Stimulated activated effector memory CD8-positive, alpha-beta T cell treated with anti-CD3 and anti-CD28 coated beads, Interleukin-12 subunit alpha, Interleukin-12 subunit beta, amount 100 ng/mL, for 72 hours (primary cell): ENCODE data around the gene MED31.
A peak's percentile ranks its signal among the peaks of the same experiment; 100 is the strongest.

Experiments
- ATAC-seq: fragments of 150-1000 bp; cut with Tn5 transposase; 2 replicates; pipeline ENCODE4 v1.10.0; 2021
- DNase-seq, 2 donors: peaks; one replicate each; pipeline ENCODE4 v3.0.0; 2021 to 2022; ENCODE audit warnings: low spot score in 2 of 2
- H3K27ac Mint-ChIP-seq: one replicate; pipeline ENCODE4 v1.8.0; 2022; ENCODE audit warnings: mild to moderate bottlenecking, mixed read lengths
- H3K36me3 Mint-ChIP-seq: one replicate; pipeline ENCODE4 v1.8.0; 2022; ENCODE audit warnings: mild to moderate bottlenecking, mixed read lengths
- H3K4me1 Mint-ChIP-seq: one replicate; pipeline ENCODE4 v1.8.0; 2022; ENCODE audit warnings: mixed read lengths
- H3K4me3 Mint-ChIP-seq: one replicate; pipeline ENCODE4 v1.8.0; 2022; ENCODE audit warnings: mild to moderate bottlenecking, mixed read lengths
- H3K9me3 Mint-ChIP-seq: one replicate; pipeline ENCODE4 v1.8.0; 2022; ENCODE audit warnings: mixed read lengths

The MED31 gene

DNA sequence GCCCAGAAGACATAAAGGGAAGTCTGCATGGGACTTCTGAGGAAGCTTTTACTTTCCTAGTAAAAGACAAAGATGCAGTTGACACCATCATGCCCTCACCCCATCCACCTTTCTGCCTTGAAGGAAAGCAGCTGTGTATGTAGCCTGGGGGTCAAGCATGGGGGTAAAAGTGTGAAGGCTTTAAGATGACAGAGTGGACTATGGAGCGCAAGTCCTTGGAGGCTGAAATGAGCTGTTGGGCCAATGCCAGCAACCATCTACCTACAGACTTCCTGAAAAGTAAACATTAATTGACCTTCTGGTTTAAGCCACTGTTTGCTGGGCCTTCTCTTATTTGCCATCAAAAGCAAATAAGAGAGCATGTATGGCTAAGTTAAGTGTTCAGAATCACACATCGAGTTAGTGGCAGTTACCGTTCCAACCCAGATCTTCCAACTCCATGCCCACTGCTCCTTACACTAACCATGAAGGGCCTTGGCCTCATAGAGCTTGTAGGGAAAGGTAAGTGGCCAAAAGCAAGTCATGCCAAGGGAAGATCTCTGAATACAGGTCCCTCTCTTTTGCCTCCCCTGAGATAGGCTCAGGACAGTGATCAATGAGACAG is 31.8 kb upstream of the MED31 start:
- no peak overlapping the region for H3K27ac Mint-ChIP-seq
- no peak overlapping the region for H3K4me3 Mint-ChIP-seq
- DNase-seq (no peak), ATAC-seq (no peak)
- H3K9me3 Mint-ChIP-seq, result no peaks in the 10 kb centered on the region
- no peaks in the 10 kb centered on the region for H3K36me3 Mint-ChIP-seq
- H3K4me1 Mint-ChIP-seq, result peaks cover 7% of the 10 kb centered on the region

DNA sequence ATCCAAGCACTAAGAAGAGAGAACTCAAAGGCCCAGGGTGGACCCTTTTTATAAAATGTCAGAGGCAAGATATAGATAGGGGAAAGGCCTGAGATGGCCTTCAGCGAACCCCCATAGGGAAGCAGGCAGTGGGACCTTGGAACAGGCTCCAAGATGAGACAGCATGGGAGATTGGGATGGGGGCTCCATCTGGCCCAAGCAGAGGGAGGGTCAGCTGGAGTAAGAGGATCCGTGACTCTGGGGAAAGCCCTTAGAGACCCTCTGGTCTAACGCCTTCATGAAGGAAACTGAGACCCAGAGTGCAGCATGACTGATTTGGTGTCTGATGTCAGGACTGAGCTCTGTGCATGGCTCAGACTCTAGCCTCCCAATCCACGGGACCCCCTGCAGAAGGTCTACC is 30.9 kb upstream of the MED31 start:
- Mint-ChIP-seq H3K4me1 (peaks cover 15% of the 10 kb centered on the region), H3K4me3 (no peak overlapping the region), H3K27ac (no peak overlapping the region), H3K9me3 (no peaks in the 10 kb centered on the region), H3K36me3 (no peaks in the 10 kb centered on the region)
- no peak for ATAC-seq
- DNase-seq, result no peak

DNA sequence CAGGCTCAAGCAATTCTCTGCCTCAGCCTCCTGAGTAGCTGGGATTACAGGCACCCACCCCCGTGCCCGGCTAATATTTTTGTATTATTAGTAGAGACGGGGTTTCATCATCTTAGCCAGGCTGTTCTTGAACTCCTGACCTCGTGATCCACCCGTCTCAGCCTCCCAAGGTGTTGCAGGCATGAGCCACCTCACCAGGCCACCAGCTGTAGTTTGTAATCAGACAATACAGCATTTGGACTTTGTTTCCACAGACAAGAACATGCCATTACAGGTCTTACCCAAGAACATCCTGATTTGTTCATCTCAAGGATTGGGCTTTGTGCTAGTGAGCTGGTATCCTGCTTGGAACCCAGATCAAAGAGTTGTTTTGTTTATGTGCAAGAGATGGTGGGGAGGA is 30.3 kb upstream of the MED31 start:
- Mint-ChIP-seq H3K27ac (no peak overlapping the region), H3K36me3 (no peaks in the 10 kb centered on the region), H3K4me3 (no peak overlapping the region), H3K9me3 (no peaks in the 10 kb centered on the region), H3K4me1 (peaks cover 19% of the 10 kb centered on the region)
- no peak for ATAC-seq
- no peak for DNase-seq

- no peak overlapping the region for H3K4me3 Mint-ChIP-seq
- no peak for ATAC-seq
- peaks cover 19% of the 10 kb centered on the region for H3K4me1 Mint-ChIP-seq
- no peak overlapping the region for H3K27ac Mint-ChIP-seq
- no peaks in the 10 kb centered on the region for H3K9me3 Mint-ChIP-seq
- no peak for DNase-seq
- no peaks in the 10 kb centered on the region for H3K36me3 Mint-ChIP-seq
Observed at GRCh38 chr17:6681176-6681575, 29.8 kb upstream of the MED31 start.

GRCh38 chr17:6679241-6679640 is 27.8 kb upstream of the MED31 start:
- Mint-ChIP-seq H3K4me3 (no peak overlapping the region), H3K4me1 (peaks cover 19% of the 10 kb centered on the region), H3K9me3 (no peaks in the 10 kb centered on the region), H3K27ac (no peak overlapping the region), H3K36me3 (no peaks in the 10 kb centered on the region)
- DNase-seq, result no peak
- ATAC-seq, result no peak

DNA sequence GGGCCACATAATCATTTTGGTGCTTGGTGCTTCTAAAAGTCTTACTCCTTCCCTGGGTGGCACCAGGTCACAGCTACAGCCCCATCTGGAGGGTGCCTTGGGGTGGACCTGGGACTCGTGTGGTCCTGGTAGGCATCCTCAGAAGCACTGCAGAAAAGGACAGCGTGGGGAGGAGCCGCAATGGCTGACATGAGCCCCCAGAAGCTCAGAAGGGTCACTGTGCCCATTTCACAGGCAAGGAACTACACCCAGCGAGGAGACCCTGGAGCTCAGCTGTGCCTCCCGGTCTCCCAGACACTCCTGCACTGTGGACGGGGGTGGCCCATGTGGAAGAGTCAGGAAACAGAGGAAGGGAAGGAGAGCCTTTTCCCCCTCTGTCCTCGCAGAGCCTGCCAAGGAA is 26.5 kb upstream of the MED31 start:
- Mint-ChIP-seq H3K4me3 (no peak overlapping the region), H3K9me3 (no peaks in the 10 kb centered on the region), H3K36me3 (no peaks in the 10 kb centered on the region), H3K4me1 (peaks cover 19% of the 10 kb centered on the region), H3K27ac (peak overlapping the region; percentile 0)
- DNase-seq, result no peak
- no peak for ATAC-seq

DNA sequence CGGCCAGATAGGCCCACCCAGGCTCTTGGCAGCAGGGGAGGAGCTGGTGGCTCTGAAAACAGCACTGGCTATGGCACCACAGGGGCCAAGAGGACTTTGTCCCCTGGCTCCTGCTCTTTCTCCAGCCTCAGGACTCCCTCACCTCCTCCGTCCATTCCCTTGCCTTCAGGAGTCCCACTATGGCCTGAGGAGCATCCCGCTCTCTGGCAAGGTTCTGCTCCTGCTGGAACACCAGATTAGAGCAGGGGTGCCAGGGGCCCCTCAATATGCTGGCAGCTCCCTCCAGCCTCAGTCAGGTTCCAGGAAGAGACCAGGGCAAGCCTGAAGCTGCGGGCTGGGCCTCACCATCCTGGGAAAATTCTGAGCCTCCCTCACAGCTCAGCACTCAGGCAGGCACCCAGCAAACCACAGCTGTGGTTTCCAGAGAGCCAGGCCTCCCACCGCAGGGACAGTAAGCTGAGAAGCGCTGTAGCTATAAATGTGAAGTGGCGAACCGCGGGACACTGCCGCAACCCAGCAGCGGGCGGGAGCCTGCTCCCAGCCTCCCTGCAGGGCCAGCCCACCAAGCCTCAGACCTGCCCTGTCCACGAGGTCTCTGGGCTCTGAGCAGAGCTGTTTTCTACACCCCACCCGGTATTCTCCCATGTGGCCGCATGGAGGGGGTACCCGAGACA is 25.9 kb upstream of the MED31 start:
- H3K4me1 Mint-ChIP-seq, result peaks cover 19% of the 10 kb centered on the region
- no peak overlapping the region for H3K4me3 Mint-ChIP-seq
- no peaks in the 10 kb centered on the region for H3K9me3 Mint-ChIP-seq
- peak; percentile 70 for ATAC-seq
- no peaks in the 10 kb centered on the region for H3K36me3 Mint-ChIP-seq
- H3K27ac Mint-ChIP-seq, result peak overlapping the region; percentile 45
- DNase-seq, result no peak

GRCh38 chr17:6676802-6677157 is 25.4 kb upstream of the MED31 start:
- Mint-ChIP-seq H3K27ac (no peak overlapping the region), H3K4me3 (no peak overlapping the region), H3K4me1 (peaks cover 19% of the 10 kb centered on the region), H3K9me3 (no peaks in the 10 kb centered on the region), H3K36me3 (no peaks in the 10 kb centered on the region)
- ATAC-seq (no peak), DNase-seq (no peak)

GRCh38 chr17:6675201-6675825 is 23.9 kb upstream of the MED31 start:
- DNase-seq (no peak), ATAC-seq (no peak)
- H3K4me3 Mint-ChIP-seq, result no peak overlapping the region
- no peaks in the 10 kb centered on the region for H3K9me3 Mint-ChIP-seq
- H3K36me3 Mint-ChIP-seq, result no peaks in the 10 kb centered on the region
- no peak overlapping the region for H3K27ac Mint-ChIP-seq
- peaks cover 19% of the 10 kb centered on the region for H3K4me1 Mint-ChIP-seq

- Mint-ChIP-seq H3K4me1 (peaks cover 22% of the 10 kb centered on the region), H3K36me3 (no peaks in the 10 kb centered on the region), H3K9me3 (no peaks in the 10 kb centered on the region), H3K27ac (no peak overlapping the region), H3K4me3 (no peak overlapping the region)
- ATAC-seq, result no peak
- DNase-seq, result no peak
Observed at GRCh38 chr17:6674586-6674985, 23.2 kb upstream of the MED31 start.

DNA sequence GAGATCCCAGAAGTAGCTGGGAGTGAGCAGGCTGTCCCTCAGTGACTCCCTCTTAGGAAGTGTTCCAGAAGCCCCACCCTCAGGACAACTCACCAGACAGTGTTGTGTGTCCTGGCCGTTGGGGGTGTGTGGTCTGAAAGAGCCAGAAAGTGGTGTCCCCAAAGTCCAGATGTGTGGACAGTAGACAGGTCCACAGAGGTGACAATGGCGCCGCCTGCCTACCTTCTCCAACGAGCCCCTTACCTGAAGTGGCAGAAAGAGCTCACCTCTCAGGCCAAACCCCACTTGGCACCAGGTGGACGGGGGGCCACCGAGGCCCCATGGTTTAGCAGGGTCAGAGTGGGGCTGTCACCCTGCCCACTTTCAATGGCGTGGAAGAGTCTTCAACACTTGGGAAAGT is 20.0 kb upstream of the MED31 start:
- Mint-ChIP-seq H3K36me3 (no peaks in the 10 kb centered on the region), H3K9me3 (no peaks in the 10 kb centered on the region), H3K4me1 (peaks cover 16% of the 10 kb centered on the region), H3K27ac (no peak overlapping the region), H3K4me3 (no peak overlapping the region)
- DNase-seq (no peak), ATAC-seq (no peak)

DNA sequence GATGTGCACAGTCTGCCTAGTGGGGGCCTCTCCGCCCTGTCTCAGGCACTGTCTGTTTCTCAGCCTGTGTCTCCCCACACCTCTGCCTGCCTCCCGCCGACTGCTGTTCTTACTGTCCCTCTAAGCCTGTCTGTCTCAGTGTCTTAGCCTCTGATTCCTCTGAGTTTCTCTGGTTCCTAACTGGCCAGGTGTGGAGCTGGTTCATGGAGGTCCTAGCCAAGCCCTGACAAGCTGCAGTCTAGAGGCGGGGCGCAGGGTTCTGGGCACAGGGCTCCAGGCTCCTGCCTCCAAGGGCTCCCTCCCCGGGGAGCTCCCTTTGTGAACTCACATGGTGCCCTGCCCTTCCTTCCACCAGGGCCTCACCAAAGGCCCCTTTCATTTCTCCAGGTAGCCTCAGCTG is 19.6 kb upstream of the MED31 start:
- DNase-seq (no peak), ATAC-seq (no peak)
- Mint-ChIP-seq H3K4me1 (peaks cover 16% of the 10 kb centered on the region), H3K27ac (no peak overlapping the region), H3K36me3 (no peaks in the 10 kb centered on the region), H3K4me3 (no peak overlapping the region), H3K9me3 (no peaks in the 10 kb centered on the region)

GRCh38 chr17:6670571-6670970 is 19.2 kb upstream of the MED31 start:
- DNase-seq, result no peak
- no peak overlapping the region for H3K27ac Mint-ChIP-seq
- no peak for ATAC-seq
- no peak overlapping the region for H3K4me3 Mint-ChIP-seq
- H3K4me1 Mint-ChIP-seq, result peaks cover 16% of the 10 kb centered on the region
- H3K36me3 Mint-ChIP-seq, result no peaks in the 10 kb centered on the region
- no peaks in the 10 kb centered on the region for H3K9me3 Mint-ChIP-seq

GRCh38 chr17:6669479-6670212 is 18.2 kb upstream of the MED31 start:
- H3K4me3 Mint-ChIP-seq, result no peak overlapping the region
- no peaks in the 10 kb centered on the region for H3K36me3 Mint-ChIP-seq
- no peaks in the 10 kb centered on the region for H3K9me3 Mint-ChIP-seq
- DNase-seq (no peak), ATAC-seq (peak; percentile 56)
- H3K4me1 Mint-ChIP-seq, result peaks cover 16% of the 10 kb centered on the region
- H3K27ac Mint-ChIP-seq, result no peak overlapping the region

- H3K27ac Mint-ChIP-seq, result no peak overlapping the region
- no peaks in the 10 kb centered on the region for H3K9me3 Mint-ChIP-seq
- no peaks in the 10 kb centered on the region for H3K36me3 Mint-ChIP-seq
- no peak overlapping the region for H3K4me3 Mint-ChIP-seq
- ATAC-seq (no peak), DNase-seq (no peak)
- peaks cover 16% of the 10 kb centered on the region for H3K4me1 Mint-ChIP-seq
Observed at GRCh38 chr17:6668727-6669425, 17.5 kb upstream of the MED31 start.
